Gastrocnemius medialis (tissue), 4 donors: ENCODE data around the gene ADAMTS2. TPM values are rescaled to one million over a fixed set of nuclear protein-coding genes. Genes with fewer than 3 reads are reported as not detected.

Experiments
- ATAC-seq, 2 donors: fragments of 150-250 bp; one replicate each; pipeline ENCODE4 v1.9.1; 2016
- DNase-seq, 2 donors: peaks; one replicate each; pipeline ENCODE4 v3.0.0-alpha.2; 2019
- H3K27ac ChIP-seq, 4 donors: fragments of 200-600 bp; sonication (generic); 1 replicate in 1 of 4; 2 replicates in 3 of 4; pipeline ENCODE4 v1.5.1; 2016 to 2018; ENCODE audit warnings: mild to moderate bottlenecking in 2 of 4, moderate library complexity in 1 of 4
- H3K27me3 ChIP-seq, 3 donors: fragments of 200-600 bp; sonication (generic) in 2 of 3; 1 replicate in 1 of 3; 2 replicates in 2 of 3; pipeline versions ENCODE4 v1.5.1 to v1.6.0; 2016 to 2019; ENCODE audit warnings: mild to moderate bottlenecking in 1 of 3, moderate library complexity in 1 of 3
- H3K36me3 ChIP-seq, 2 donors: fragments of 200-600 bp; sonication (generic) in 1 of 2; one replicate each; pipeline ENCODE4 v1.5.1; 2017 to 2018
- H3K4me1 ChIP-seq, 2 donors: fragments of 200-600 bp; sonication (generic) in 1 of 2; one replicate each; pipeline ENCODE4 v1.5.1; 2016 to 2017; ENCODE audit warnings: mild to moderate bottlenecking in 2 of 2
- H3K4me3 ChIP-seq, 4 donors: fragments of 200-600 bp; sonication (generic) in 3 of 4; 1 replicate in 1 of 4; 2 replicates in 3 of 4; pipeline ENCODE4 v1.5.1; 2016 to 2019; ENCODE audit warnings: mild to moderate bottlenecking in 2 of 4
- H3K9me3 ChIP-seq, 3 donors: fragments of 200-600 bp; sonication (generic) in 2 of 3; 1 replicate in 1 of 3; 2 replicates in 2 of 3; pipeline ENCODE4 v1.5.1; 2016 to 2019
- POLR2A ChIP-seq, 2 donors: fragments of 450-650 bp; IDR thresholded peaks; one replicate each; pipeline ENCODE4 v1.6.1; 2017; ENCODE audit warnings: antibody characterized with exemption in 2 of 2, mild to moderate bottlenecking in 2 of 2, moderate library complexity in 2 of 2
- in situ Hi-C, 4 donors: fragments of 200-750 bp; cut with MboI; loops; one replicate each; pipeline versions ENCODE4 v1.15.0 to v1.8.0; 2017; ENCODE audit warnings: low sequenced_read_pairs in 4 of 4
- intact Hi-C: fragments of 100-400 bp; cut with DNase I; formaldehyde crosslinking; loops from one replicate; pipeline ENCODE4 v1.15.1; 2023; ENCODE audit warnings: low total_unique reads
- total RNA-seq, 4 donors: library from RNA; depleted of rRNA; stranded (reverse); fragments of >200 nt; gene quantifications; one replicate each; pipeline versions ENCODE4 v1.1.0 to v1.2.3, GENCODE V29; 2016
- TF ChIP-seq, protein P1 (sequence below), 5 experiments: fragments of 450-650 bp in 3 of 5; fragments of 200-600 bp in 2 of 5; sonication (generic) in 2 of 5; IDR thresholded peaks in 4 of 5; conservative IDR thresholded peaks in 1 of 5; 1 replicate in 4 of 5; 2 replicates in 1 of 5; pipeline ENCODE4 v1.5.1; 2016 to 2019; ENCODE audit warnings: antibody characterized with exemption in 5 of 5, mild to moderate bottlenecking in 3 of 5, moderate library complexity in 3 of 5

Gene ADAMTS2
- total RNA-seq, 4 donors from 2014 or later: 0.78 to 3.8 (median 2.0) TPM

DNA sequence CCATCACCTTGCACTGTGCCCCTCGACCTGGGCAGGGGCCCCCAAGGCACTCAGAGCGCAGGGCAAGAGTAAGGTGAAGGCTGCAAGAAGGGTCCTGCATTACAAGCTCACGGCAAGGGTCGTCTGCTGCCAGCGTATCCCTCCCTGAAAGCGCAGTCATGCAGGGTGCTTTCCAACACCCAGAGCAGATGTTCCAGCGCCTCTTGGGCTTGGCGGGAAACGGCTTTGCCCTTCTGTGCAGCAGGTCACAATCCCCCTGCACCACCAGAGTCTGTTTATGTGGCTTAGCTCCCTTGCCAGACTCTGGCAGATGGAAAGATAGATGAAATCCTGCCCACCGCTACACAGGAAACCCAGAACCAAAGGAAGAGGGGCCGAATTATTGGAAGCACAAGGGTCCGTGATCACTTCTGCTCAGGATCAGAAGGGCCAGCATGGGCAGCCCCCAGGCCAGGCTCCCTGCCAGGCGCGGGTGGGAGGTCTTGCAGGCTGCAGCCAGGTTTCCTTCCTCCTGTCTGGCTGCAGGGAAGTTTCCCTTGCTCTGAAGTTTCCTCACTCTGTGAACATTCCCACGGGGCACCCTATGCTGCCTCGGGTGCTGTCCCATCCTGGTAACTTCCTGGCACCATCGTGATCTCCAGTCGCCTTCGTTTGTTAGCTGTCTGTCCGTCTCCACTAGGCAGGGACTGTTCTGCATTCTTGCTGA is 152.9 kb downstream of the ADAMTS2 start:
- in situ Hi-C loops: no loop called here
- no peaks in the 10 kb centered on the region for H3K4me1 ChIP-seq

DNA sequence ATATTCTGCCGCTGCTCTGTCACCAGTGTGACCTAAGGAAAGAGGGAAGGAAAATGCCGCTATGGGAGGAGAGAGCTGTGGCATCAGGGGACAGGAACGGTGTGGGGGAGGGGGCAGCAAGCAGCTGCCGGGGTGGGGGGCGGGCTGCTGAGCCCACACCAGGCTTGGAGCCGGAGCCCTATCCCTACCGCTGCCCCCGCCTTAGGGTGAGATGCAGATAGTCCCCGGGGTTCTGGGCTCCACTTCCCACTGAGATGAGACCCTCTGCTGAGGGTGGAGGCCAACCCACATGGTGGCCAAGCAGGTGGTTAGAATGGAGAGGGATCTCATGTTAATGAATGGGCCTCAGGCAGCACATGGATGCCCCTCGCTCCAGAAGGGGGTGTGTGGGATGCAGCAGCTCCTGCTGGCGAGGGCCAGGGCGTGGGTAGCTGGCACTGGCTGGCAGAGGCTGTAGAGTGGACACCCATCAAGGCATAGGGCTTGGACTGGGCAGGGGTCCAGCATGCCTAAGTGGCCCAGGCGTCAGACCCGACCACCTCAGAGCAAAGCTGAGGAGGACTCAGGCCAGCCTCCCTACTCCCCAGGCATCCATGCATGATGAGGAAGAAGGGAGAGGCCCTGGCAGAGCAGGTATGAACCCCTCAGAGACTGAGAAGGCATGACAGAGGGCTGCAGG is 153.6 kb downstream of the ADAMTS2 start:
- H3K4me1 ChIP-seq: no peaks in the 10 kb centered on the region
- no peak overlapping the region for H3K27ac ChIP-seq
- no peak overlapping the region for H3K4me3 ChIP-seq
- intact Hi-C loops (no loop called here), in situ Hi-C loops (no loop called here)
- ATAC-seq (no peak), DNase-seq (no peak)
- no peaks in the 10 kb centered on the region for H3K9me3 ChIP-seq
- no peaks in the 10 kb centered on the region for H3K27me3 ChIP-seq
- TF ChIP-seq, protein P1, sequence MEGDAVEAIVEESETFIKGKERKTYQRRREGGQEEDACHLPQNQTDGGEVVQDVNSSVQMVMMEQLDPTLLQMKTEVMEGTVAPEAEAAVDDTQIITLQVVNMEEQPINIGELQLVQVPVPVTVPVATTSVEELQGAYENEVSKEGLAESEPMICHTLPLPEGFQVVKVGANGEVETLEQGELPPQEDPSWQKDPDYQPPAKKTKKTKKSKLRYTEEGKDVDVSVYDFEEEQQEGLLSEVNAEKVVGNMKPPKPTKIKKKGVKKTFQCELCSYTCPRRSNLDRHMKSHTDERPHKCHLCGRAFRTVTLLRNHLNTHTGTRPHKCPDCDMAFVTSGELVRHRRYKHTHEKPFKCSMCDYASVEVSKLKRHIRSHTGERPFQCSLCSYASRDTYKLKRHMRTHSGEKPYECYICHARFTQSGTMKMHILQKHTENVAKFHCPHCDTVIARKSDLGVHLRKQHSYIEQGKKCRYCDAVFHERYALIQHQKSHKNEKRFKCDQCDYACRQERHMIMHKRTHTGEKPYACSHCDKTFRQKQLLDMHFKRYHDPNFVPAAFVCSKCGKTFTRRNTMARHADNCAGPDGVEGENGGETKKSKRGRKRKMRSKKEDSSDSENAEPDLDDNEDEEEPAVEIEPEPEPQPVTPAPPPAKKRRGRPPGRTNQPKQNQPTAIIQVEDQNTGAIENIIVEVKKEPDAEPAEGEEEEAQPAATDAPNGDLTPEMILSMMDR (IDR thresholded peaks at IDR 0.05 in 4 of 5, conservative IDR thresholded peaks at IDR 0.05 in 1 of 5): no peak
- TF ChIP-seq POLR2A (IDR thresholded peaks at IDR 0.05): no peak
- no peaks in the 10 kb centered on the region for H3K36me3 ChIP-seq

More for the DNA sequence above, 152.9 kb downstream of the ADAMTS2 start:
- ATAC-seq (no peak), DNase-seq (no peak)
- H3K27me3 ChIP-seq: no peaks in the 10 kb centered on the region
- no peaks in the 10 kb centered on the region for H3K9me3 ChIP-seq
- H3K27ac ChIP-seq: no peak overlapping the region
- intact Hi-C loops: no loop called here
- no peak overlapping the region for H3K4me3 ChIP-seq
- TF ChIP-seq POLR2A (IDR thresholded peaks at IDR 0.05): no peak
- TF ChIP-seq, protein P1 (IDR thresholded peaks at IDR 0.05 in 4 of 5, conservative IDR thresholded peaks at IDR 0.05 in 1 of 5): no peak
- H3K36me3 ChIP-seq: no peaks in the 10 kb centered on the region

DNA sequence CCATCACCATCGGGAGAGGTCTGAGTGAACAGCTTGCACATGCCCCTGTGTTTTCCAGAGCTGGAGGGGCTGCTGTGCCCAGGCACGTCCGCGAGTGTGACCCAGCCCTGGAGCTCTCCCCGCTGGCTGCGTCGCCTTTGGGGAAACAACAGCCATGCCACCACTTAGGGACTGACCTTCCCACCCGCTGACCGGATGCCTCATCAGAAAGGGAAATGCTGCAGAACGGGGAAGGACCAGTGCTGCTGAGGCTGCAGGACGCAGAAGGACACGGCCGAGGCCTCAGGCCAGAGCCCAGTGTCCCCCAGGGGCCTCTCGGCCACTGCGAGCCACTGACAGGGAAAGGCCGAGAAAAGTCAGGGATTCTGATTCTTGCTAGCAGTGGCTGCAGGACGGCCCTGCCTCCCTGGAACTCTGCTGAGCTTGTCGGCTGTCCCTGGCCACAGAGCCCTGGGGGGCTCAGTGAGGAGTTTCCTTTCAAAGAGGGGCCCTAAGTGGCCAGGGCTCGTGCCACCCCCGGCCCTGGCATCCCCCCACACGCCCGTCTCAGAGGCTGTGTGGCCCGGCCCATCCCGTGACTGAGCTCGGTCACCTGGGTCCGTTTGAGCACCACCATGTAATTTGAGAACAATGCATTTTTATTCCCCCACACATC is 154.3 kb downstream of the ADAMTS2 start:
- H3K36me3 ChIP-seq: no peaks in the 10 kb centered on the region
- DNase-seq: no peak

DNA sequence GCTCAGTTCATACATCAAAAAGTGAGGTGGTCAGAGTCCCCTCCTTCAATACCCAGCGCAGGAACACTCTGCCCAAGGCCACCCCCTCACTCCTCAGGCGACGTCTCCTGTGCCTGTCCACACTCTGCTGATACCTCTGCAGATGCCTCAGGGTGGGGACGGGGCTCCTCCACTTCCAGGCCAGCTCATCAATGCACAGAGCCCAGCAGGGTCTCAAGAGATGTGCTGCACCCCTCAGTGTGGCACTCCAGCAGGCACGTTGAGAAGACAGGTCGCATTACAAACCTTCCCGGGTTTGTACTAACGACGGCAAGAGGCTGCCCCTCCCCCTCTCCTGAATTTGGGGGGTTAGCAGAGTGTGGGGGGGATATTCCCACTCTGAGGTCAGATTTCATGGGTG is 156.6 kb downstream of the ADAMTS2 start:
- DNase-seq: no peak
- H3K36me3 ChIP-seq: no peaks in the 10 kb centered on the region

More for the DNA sequence above, 154.3 kb downstream of the ADAMTS2 start:
- no peak overlapping the region for H3K27ac ChIP-seq
- in situ Hi-C loops (no loop called here), intact Hi-C loops (no loop called here)
- TF ChIP-seq, protein P1 (IDR thresholded peaks at IDR 0.05 in 4 of 5, conservative IDR thresholded peaks at IDR 0.05 in 1 of 5): no peak
- no peak for TF ChIP-seq POLR2A (IDR thresholded peaks at IDR 0.05)
- H3K9me3 ChIP-seq: no peaks in the 10 kb centered on the region
- no peaks in the 10 kb centered on the region for H3K4me1 ChIP-seq
- no peak for ATAC-seq
- H3K4me3 ChIP-seq: no peak overlapping the region
- H3K27me3 ChIP-seq: no peaks in the 10 kb centered on the region

More for the DNA sequence above, 156.6 kb downstream of the ADAMTS2 start:
- TF ChIP-seq POLR2A (IDR thresholded peaks at IDR 0.05): no peak
- TF ChIP-seq, protein P1 (IDR thresholded peaks at IDR 0.05 in 4 of 5, conservative IDR thresholded peaks at IDR 0.05 in 1 of 5): no peak
- H3K4me3 ChIP-seq: no peak overlapping the region
- ATAC-seq: no peak
- no peaks in the 10 kb centered on the region for H3K27me3 ChIP-seq
- intact Hi-C loops (no loop called here), in situ Hi-C loops (no loop called here)
- H3K4me1 ChIP-seq: no peaks in the 10 kb centered on the region
- no peaks in the 10 kb centered on the region for H3K9me3 ChIP-seq
- no peak overlapping the region for H3K27ac ChIP-seq
